Fibroblast of lung (primary cell): ENCODE measurements around the gene KITLG. TPM values are rescaled to one million over a fixed set of nuclear protein-coding genes. Genes with fewer than 3 reads are reported as not detected.

Experiments
- DNase-seq, 2 donors: peaks; one replicate each; pipeline versions ENCODE4 v3.0.0 to v3.0.0-alpha.2; 2010; ENCODE audit warnings: low read depth in 2 of 2
- H2AFZ ChIP-seq: 2 replicates; pipeline ENCODE4 v1.5.1; 2012; ENCODE audit warnings: low read length, control low read depth, inconsistent platforms
- H3K27ac ChIP-seq: 2 replicates; pipeline ENCODE4 v1.5.1; 2011; ENCODE audit warnings: low read length, control low read depth; ENCODE audit not compliant: insufficient read depth
- H3K27me3 ChIP-seq: 2 replicates; pipeline ENCODE4 v1.5.1; 2011; ENCODE audit warnings: mild to moderate bottlenecking, low read length; ENCODE audit not compliant: control insufficient read depth, insufficient read depth
- H3K36me3 ChIP-seq: 2 replicates; pipeline ENCODE4 v1.5.1; 2011; ENCODE audit warnings: low read length; ENCODE audit not compliant: control insufficient read depth, insufficient read depth
- H3K4me1 ChIP-seq: 2 replicates; pipeline ENCODE4 v1.5.1; 2011; ENCODE audit warnings: low read length; ENCODE audit not compliant: control insufficient read depth, insufficient read depth; ENCODE audit errors: extremely low read depth
- H3K4me2 ChIP-seq: 2 replicates; pipeline ENCODE4 v1.5.1; 2011; ENCODE audit warnings: low read length, control low read depth; ENCODE audit not compliant: insufficient read depth; ENCODE audit errors: extremely low read depth
- H3K4me3 ChIP-seq, 4 experiments: fragments of 200-600 bp in 1 of 4; sonication (generic) in 1 of 4; replicated peaks in 1 of 4; 2 replicates each; pipeline ENCODE4 v1.5.1; 2011 to 2016; ENCODE audit warnings: low read length in 4 of 4, low read depth in 3 of 4, mild to moderate bottlenecking in 3 of 4, control low read depth in 2 of 4, inconsistent platforms in 1 of 4, mixed read lengths in 1 of 4; ENCODE audit not compliant: insufficient read depth in 1 of 4; ENCODE audit errors: control extremely low read depth in 1 of 4
- H3K79me2 ChIP-seq: 2 replicates; pipeline ENCODE4 v1.5.1; 2012; ENCODE audit warnings: mild to moderate bottlenecking, low read length, inconsistent platforms; ENCODE audit not compliant: control insufficient read depth, insufficient read depth
- H3K9ac ChIP-seq: 2 replicates; pipeline ENCODE4 v1.5.1; 2011; ENCODE audit warnings: mild to moderate bottlenecking, low read length, control low read depth; ENCODE audit not compliant: insufficient read depth
- H3K9me3 ChIP-seq: 2 replicates; pipeline ENCODE4 v1.5.1; 2012; ENCODE audit warnings: low read depth, low read length; ENCODE audit not compliant: control insufficient read depth, insufficient read depth
- H4K20me1 ChIP-seq: 2 replicates; pipeline ENCODE4 v1.5.1; 2011; ENCODE audit warnings: low read length; ENCODE audit not compliant: control insufficient read depth, insufficient read depth; ENCODE audit errors: extremely low read depth
- EZH2 ChIP-seq: IDR thresholded peaks from 2 replicates; pipeline ENCODE4 v1.5.1; 2012; ENCODE audit warnings: low read length, control low read depth, mild to moderate bottlenecking; ENCODE audit errors: missing control alignments
- polyA plus RNA-seq, 2 donors: library from polyadenylated mRNA; depleted of rRNA in 1 of 2; stranded (reverse) in 1 of 2; unstranded in 1 of 2; fragments of >200 nt; gene quantifications; 2 replicates each; pipeline ENCODE4 v1.2.1, GENCODE V29; 2011 to 2012; ENCODE audit warnings: missing spikeins in 1 of 2
- total RNA-seq: library from RNA; depleted of rRNA; stranded (reverse); fragments of >200 nt; gene quantifications from 2 replicates; pipeline ENCODE4 v1.2.1, GENCODE V29; 2014
- TF ChIP-seq, protein P1 (sequence below), 2 donors: IDR thresholded peaks in 1 of 2; conservative IDR thresholded peaks in 1 of 2; 1 replicate in 1 of 2; 2 replicates in 1 of 2; pipeline ENCODE4 v1.5.1; 2011 to 2012; ENCODE audit warnings: low read length in 2 of 2, control low read depth in 1 of 2, inconsistent platforms in 1 of 2, low read depth in 1 of 2, mild to moderate bottlenecking in 1 of 2

KITLG gene
- total and polyA plus RNA-seq, 2 donors (not counting 1 experiment from before 2014, with no cell fraction given): 64.6 to 132 TPM

DNA sequence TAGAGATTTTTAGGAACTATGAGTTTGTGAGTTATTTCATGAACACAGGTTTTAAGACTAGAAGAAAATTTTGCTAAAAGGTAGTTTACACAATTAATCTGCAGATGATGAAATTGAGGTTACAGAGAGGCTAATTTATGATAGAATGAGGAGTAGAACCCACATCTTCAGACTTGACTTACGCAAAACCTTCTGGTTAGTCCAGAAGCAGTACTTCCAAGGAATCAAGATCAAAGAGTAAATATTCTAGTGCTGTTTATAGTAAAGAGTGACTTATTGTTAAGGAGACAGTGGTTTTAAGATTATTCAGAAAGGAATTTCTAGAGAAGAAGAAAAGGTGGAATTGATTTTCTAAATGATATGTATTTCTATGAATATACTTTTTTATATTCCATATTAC is 10.6 kb upstream of the KITLG start:
- H4K20me1 ChIP-seq: no peaks in the 10 kb centered on the region
- no peaks in the 10 kb centered on the region for H3K79me2 ChIP-seq
- no peak overlapping the region for H3K9ac ChIP-seq
- no peaks in the 10 kb centered on the region for H3K36me3 ChIP-seq
- H3K4me3 ChIP-seq: no peak overlapping the region
- DNase-seq: peak in 1 of 2 donors; percentile 54
- H3K4me1 ChIP-seq: no peaks in the 10 kb centered on the region
- H2AFZ ChIP-seq: no peak overlapping the region
- H3K27ac ChIP-seq: no peak overlapping the region
- no peaks in the 10 kb centered on the region for H3K27me3 ChIP-seq
- no peak overlapping the region for H3K4me2 ChIP-seq
- no peaks in the 10 kb centered on the region for H3K9me3 ChIP-seq
- no peak for TF ChIP-seq EZH2
- TF ChIP-seq, protein P1, sequence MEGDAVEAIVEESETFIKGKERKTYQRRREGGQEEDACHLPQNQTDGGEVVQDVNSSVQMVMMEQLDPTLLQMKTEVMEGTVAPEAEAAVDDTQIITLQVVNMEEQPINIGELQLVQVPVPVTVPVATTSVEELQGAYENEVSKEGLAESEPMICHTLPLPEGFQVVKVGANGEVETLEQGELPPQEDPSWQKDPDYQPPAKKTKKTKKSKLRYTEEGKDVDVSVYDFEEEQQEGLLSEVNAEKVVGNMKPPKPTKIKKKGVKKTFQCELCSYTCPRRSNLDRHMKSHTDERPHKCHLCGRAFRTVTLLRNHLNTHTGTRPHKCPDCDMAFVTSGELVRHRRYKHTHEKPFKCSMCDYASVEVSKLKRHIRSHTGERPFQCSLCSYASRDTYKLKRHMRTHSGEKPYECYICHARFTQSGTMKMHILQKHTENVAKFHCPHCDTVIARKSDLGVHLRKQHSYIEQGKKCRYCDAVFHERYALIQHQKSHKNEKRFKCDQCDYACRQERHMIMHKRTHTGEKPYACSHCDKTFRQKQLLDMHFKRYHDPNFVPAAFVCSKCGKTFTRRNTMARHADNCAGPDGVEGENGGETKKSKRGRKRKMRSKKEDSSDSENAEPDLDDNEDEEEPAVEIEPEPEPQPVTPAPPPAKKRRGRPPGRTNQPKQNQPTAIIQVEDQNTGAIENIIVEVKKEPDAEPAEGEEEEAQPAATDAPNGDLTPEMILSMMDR (conservative IDR thresholded peaks at IDR 0.05 in 1 of 2, IDR thresholded peaks at IDR 0.05 in 1 of 2; ENCODE audit: low read depth in 1 of 2, low read length in 2 of 2): no peak

DNA sequence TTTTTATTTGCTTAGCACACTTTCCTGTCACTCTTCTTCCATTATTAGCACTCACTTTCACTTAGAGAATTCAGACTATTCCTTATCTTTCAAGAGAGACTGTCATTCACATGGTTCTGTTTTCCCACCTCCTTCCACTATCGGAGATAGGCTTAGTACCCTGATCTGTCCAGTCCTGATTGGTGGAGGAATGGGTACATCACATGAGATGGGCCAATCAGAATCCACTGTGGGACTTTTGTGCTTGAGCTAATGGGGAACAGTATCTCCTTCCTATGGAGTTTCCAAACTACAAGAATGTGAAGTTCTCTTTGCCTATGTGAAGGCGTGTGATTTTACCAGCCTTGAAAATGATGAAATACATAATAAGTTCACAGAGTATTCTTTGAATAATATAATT is 4.8 kb upstream of the KITLG start:
- no peak overlapping the region for H3K9ac ChIP-seq
- no peak overlapping the region for H3K27ac ChIP-seq
- no peak overlapping the region for H3K4me3 ChIP-seq
- H4K20me1 ChIP-seq: no peaks in the 10 kb centered on the region
- no peaks in the 10 kb centered on the region for H3K36me3 ChIP-seq
- no peak for DNase-seq
- H3K9me3 ChIP-seq: no peaks in the 10 kb centered on the region
- no peak overlapping the region for H3K4me2 ChIP-seq
- peaks cover 1% of the 10 kb centered on the region for H3K79me2 ChIP-seq
- no peak overlapping the region for H2AFZ ChIP-seq
- TF ChIP-seq EZH2: no peak
- TF ChIP-seq, protein P1 (conservative IDR thresholded peaks at IDR 0.05 in 1 of 2, IDR thresholded peaks at IDR 0.05 in 1 of 2; ENCODE audit: low read depth in 1 of 2, low read length in 2 of 2): no peak
- H3K27me3 ChIP-seq: no peaks in the 10 kb centered on the region
- no peaks in the 10 kb centered on the region for H3K4me1 ChIP-seq

DNA sequence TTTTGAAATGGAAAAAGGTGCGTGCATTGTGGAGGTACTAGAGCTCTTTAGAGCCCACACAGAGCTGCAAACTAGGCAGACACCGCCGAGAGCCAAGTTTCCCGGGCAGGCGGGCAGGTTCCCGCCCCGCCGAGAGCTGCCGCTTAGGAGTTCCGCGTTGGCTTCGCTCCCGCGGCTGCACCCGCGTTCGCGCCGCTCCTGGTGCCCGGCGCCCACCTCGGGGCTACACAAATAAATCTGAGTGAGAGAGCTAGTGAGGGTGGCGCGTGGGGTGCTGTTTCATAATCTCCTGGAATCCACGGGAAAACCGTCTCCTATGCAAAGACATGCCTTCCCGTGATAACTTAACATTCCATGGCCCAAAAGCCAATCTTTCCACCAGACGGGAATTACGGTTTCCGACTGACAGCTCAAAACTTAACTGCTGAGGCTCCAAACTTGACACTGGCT is 645 bp downstream of the KITLG start:
- H3K4me3 ChIP-seq: peak overlapping the region; percentile 91 to 96 (median 94)
- H3K27ac ChIP-seq: peak overlapping the region; percentile 74

More for the DNA sequence above, 645 bp downstream of the KITLG start:
- Histone ChIP-seq H4K20me1 (peaks cover 3% of the 10 kb centered on the region), H3K79me2 (peaks cover 56% of the 10 kb centered on the region), H3K4me1 (peaks cover 2% of the 10 kb centered on the region), H3K4me2 (peak overlapping the region; percentile 81), H3K9me3 (no peaks in the 10 kb centered on the region), H2AFZ (peak overlapping the region; percentile 64), H3K9ac (peak overlapping the region; percentile 66), H3K36me3 (no peaks in the 10 kb centered on the region), H3K27me3 (no peaks in the 10 kb centered on the region)
- DNase-seq: peak in 1 of 2 donors; percentile 44
- no peak for TF ChIP-seq EZH2
- TF ChIP-seq, protein P1 (conservative IDR thresholded peaks at IDR 0.05 in 1 of 2, IDR thresholded peaks at IDR 0.05 in 1 of 2; ENCODE audit: low read depth in 1 of 2, low read length in 2 of 2): no peak
